BE2C (cell line): ENCODE results near the gene C19orf85.

Experiments used
- DNase-seq: peaks from one replicate; pipeline ENCODE4 v3.0.0-alpha.2; 2020
- H3K27me3 ChIP-seq: fragments of 250-450 bp; sonication (Bioruptor Pico); 2 replicates; pipeline ENCODE4 v1.5.1; 2020; ENCODE audit warnings: mild to moderate bottlenecking
- H3K36me3 ChIP-seq: fragments of 250-450 bp; sonication (Bioruptor Pico); 2 replicates; pipeline ENCODE4 v1.5.1; 2020; ENCODE audit warnings: mild to moderate bottlenecking
- H3K4me1 ChIP-seq: fragments of 250-450 bp; sonication (Bioruptor Pico); 2 replicates; pipeline ENCODE4 v1.5.1; 2020
- H3K4me3 ChIP-seq: 2 replicates; pipeline ENCODE4 v1.5.1; 2011; ENCODE audit warnings: low read depth, low read length
- H3K9me3 ChIP-seq: fragments of 250-450 bp; sonication (Bioruptor Pico); 2 replicates; pipeline ENCODE4 v1.5.1; 2020
- TF ChIP-seq, protein P1 (sequence below): IDR thresholded peaks from 2 replicates; pipeline ENCODE4 v1.5.1; 2012; ENCODE audit warnings: mild to moderate bottlenecking, low read depth, low read length

C19orf85 gene

GRCh38 chr19:55486971-55487923 lies 22.7 kb upstream of the C19orf85 start:
- TF ChIP-seq, protein P1, sequence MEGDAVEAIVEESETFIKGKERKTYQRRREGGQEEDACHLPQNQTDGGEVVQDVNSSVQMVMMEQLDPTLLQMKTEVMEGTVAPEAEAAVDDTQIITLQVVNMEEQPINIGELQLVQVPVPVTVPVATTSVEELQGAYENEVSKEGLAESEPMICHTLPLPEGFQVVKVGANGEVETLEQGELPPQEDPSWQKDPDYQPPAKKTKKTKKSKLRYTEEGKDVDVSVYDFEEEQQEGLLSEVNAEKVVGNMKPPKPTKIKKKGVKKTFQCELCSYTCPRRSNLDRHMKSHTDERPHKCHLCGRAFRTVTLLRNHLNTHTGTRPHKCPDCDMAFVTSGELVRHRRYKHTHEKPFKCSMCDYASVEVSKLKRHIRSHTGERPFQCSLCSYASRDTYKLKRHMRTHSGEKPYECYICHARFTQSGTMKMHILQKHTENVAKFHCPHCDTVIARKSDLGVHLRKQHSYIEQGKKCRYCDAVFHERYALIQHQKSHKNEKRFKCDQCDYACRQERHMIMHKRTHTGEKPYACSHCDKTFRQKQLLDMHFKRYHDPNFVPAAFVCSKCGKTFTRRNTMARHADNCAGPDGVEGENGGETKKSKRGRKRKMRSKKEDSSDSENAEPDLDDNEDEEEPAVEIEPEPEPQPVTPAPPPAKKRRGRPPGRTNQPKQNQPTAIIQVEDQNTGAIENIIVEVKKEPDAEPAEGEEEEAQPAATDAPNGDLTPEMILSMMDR, result no peak
- Histone ChIP-seq H3K4me1 (peaks cover 22% of the 10 kb centered on the region), H3K27me3 (no peaks in the 10 kb centered on the region), H3K4me3 (peak overlapping the region; percentile 68), H3K9me3 (no peaks in the 10 kb centered on the region), H3K36me3 (peaks cover 2% of the 10 kb centered on the region; the same call in 1 of the 2 replicates)
- DNase-seq, result peak; percentile 58

DNA sequence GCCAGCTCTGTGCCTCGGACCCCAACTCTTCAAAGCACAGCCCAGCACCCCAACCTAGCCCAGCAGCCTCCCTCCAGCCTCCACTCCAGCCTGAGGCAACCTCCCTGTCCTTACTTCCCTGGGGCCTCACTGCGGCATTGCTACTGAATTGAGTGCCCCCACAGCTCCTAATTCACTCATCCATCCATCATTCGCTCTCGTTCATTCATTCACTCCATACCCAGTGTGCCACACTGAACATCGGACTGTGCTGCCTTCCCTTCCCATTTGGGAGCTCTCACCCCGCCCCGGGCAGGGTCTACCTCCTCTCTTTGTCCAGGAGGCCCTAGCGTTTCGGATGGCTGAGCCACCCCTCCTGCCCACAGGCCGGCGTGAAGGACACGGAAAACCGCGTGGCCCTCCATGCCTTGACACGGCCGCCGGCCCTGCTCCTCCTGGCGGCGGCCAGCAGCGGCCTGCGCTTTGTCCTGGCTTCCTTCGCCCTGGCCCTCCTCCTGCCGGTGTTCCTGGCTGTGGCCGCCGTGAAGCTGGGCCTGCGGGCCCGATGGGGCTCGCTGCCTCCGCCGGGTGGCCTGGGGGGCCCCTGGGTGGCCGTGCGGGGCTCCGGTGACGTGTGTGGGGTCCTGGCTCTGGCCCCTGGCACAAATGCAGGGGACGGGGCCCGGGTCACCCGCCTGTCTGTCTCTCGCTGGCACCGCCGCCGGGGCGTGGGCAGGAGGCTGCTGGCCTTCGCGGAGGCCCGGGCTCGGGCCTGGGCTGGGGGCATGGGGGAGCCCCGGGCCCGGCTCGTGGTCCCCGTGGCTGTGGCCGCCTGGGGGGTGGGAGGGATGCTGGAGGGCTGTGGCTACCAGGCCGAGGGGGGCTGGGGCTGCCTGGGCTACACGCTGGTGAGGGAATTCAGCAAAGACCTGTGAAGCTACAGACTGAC lies 21.8 kb upstream of the C19orf85 start:
- TF ChIP-seq, protein P1, result peak; percentile 22; the same call in 1 of the 2 replicates
- peak; percentile 51 for DNase-seq
- H3K4me1 ChIP-seq, result peaks cover 22% of the 10 kb centered on the region
- H3K27me3 ChIP-seq, result no peaks in the 10 kb centered on the region
- peaks cover 4% of the 10 kb centered on the region; the same call in 1 of the 2 replicates for H3K36me3 ChIP-seq
- H3K9me3 ChIP-seq, result no peaks in the 10 kb centered on the region
- H3K4me3 ChIP-seq, result peak overlapping the region; percentile 68

- Histone ChIP-seq H3K4me3 (peak overlapping the region; percentile 68), H3K9me3 (no peaks in the 10 kb centered on the region), H3K4me1 (peaks cover 22% of the 10 kb centered on the region), H3K27me3 (no peaks in the 10 kb centered on the region), H3K36me3 (peaks cover 6% of the 10 kb centered on the region; the same call in 1 of the 2 replicates)
- peak; percentile 18 for DNase-seq
- TF ChIP-seq, protein P1, result no peak
These were observed 21.0 kb upstream of the C19orf85 start for GRCh38 chr19:55485439-55486011.

DNA sequence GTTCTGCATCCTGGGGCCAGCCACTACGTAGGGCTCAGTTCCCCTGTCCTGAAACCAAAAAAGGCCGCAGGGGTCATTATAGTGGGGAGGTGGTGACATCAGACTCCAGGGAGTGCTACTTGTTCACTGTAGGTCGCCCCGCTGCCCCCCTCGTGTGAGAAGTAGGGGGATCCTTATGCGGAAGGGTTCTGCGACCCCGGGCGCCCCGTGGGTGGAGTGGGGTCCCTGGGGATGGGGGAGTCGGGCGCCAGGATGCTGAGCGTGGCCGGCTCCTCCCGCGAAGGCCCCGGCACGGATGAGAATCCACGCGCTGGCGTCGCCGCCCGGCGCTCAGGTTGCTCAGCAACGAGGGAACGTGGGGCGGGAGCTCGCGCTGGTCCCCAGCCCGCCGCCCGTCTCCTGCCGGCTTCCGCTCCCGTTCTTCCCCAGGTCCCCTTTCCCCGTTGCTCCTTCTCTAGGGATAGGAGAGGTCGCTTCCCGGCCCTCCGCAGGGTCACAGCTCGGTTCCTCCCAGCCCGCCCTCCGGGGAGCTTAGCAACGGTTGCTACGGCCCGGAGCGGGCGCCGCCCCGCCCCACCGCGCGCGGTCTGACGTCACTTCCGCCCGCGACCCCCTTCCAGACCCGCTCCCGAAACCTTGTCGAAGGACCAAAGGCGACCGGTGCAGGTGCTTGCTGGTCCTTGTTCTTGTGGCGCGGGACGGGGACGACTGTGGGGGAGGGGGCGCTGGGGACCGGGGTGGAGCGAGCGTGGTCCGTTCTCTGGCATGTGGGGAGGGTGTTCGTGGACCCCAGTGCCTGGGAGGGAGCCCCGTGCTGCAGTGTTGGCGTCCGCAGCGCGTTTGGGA lies 20.3 kb upstream of the C19orf85 start, which contains the start of gene NAT14:
TSS of gene NAT14 (plus strand) at position 596 of the 846 bp plus-strand sequence. CDS start 521 bp downstream, outside the sequence.
- TF ChIP-seq, protein P1, result no peak
- Histone ChIP-seq H3K4me1 (peaks cover 22% of the 10 kb centered on the region), H3K27me3 (no peaks in the 10 kb centered on the region), H3K4me3 (peak within 1 kb of the TSS; percentile 68), H3K36me3 (peaks cover 6% of the 10 kb centered on the region; the same call in 1 of the 2 replicates), H3K9me3 (no peaks in the 10 kb centered on the region)
- DNase-seq, result peak; percentile 86
